ENCODE measurements around the gene MARCHF2. TPM values are rescaled to one million over a fixed set of nuclear protein-coding genes. Genes with fewer than 3 reads are reported as not detected.

Gene MARCHF2
- total RNA-seq, 6 experiments from 2014 or later: 23.5 to 30.2 (median 26.0) TPM

- TF ChIP-seq, protein P1, sequence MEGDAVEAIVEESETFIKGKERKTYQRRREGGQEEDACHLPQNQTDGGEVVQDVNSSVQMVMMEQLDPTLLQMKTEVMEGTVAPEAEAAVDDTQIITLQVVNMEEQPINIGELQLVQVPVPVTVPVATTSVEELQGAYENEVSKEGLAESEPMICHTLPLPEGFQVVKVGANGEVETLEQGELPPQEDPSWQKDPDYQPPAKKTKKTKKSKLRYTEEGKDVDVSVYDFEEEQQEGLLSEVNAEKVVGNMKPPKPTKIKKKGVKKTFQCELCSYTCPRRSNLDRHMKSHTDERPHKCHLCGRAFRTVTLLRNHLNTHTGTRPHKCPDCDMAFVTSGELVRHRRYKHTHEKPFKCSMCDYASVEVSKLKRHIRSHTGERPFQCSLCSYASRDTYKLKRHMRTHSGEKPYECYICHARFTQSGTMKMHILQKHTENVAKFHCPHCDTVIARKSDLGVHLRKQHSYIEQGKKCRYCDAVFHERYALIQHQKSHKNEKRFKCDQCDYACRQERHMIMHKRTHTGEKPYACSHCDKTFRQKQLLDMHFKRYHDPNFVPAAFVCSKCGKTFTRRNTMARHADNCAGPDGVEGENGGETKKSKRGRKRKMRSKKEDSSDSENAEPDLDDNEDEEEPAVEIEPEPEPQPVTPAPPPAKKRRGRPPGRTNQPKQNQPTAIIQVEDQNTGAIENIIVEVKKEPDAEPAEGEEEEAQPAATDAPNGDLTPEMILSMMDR (IDR thresholded peaks at IDR 0.05): peak; percentile 47
- Mint-ChIP-seq H3K27ac (peak overlapping the region; percentile 42; the same call in 1 of the 2 replicates), H3K27me3 (ENCODE audit: insufficient read depth) (no peaks in the 10 kb centered on the region; the same call in 1 of the 2 replicates), H3K9me3 (no peaks in the 10 kb centered on the region), H3K4me3 (no peak overlapping the region), H3K4me1 (ENCODE audit: low read depth) (peaks cover 91% of the 10 kb centered on the region), H3K36me3 (ENCODE audit: low read depth) (peaks cover 21% of the 10 kb centered on the region)
- no peak for DNase-seq
Measured at GRCh38 chr19:8456064-8456463, 43.0 kb downstream of the MARCHF2 start.

GRCh38 chr19:8457209-8457608 is 44.1 kb downstream of the MARCHF2 start:
- no peak overlapping the region for H3K4me3 Mint-ChIP-seq
- H3K27ac Mint-ChIP-seq: no peak overlapping the region
- H3K4me1 Mint-ChIP-seq (ENCODE audit: low read depth): peaks cover 90% of the 10 kb centered on the region
- DNase-seq: no peak
- no peaks in the 10 kb centered on the region for H3K27me3 Mint-ChIP-seq (ENCODE audit: insufficient read depth)
- TF ChIP-seq, protein P1 (IDR thresholded peaks at IDR 0.05): peak; percentile 23
- H3K36me3 Mint-ChIP-seq (ENCODE audit: low read depth): peaks cover 20% of the 10 kb centered on the region
- no peaks in the 10 kb centered on the region for H3K9me3 Mint-ChIP-seq

DNA sequence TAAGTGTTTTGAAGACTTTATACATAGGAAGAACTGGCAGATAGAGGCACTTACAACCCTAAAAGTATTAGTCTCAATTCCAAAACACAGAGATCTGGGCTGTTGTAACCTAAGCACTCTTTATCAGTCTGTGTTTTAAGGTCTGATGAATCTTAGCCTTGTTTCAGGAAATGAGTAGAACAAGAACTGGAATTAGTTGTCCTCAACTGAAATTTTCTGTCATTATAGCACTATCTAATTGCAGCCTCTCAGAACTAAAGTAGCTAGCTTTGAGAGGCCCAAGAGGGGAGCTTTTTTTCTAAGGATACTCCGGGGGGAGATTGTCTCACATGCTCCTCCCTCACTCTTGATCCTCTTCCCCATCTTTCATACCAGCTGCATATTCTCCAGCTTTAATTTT is 44.7 kb downstream of the MARCHF2 start:
- Mint-ChIP-seq H3K27ac (no peak overlapping the region), H3K27me3 (ENCODE audit: insufficient read depth) (no peaks in the 10 kb centered on the region), H3K9me3 (no peaks in the 10 kb centered on the region), H3K36me3 (ENCODE audit: low read depth) (peaks cover 22% of the 10 kb centered on the region), H3K4me1 (ENCODE audit: low read depth) (peaks cover 92% of the 10 kb centered on the region), H3K4me3 (no peak overlapping the region)
- no peak for DNase-seq
- TF ChIP-seq, protein P1 (IDR thresholded peaks at IDR 0.05): no peak

DNA sequence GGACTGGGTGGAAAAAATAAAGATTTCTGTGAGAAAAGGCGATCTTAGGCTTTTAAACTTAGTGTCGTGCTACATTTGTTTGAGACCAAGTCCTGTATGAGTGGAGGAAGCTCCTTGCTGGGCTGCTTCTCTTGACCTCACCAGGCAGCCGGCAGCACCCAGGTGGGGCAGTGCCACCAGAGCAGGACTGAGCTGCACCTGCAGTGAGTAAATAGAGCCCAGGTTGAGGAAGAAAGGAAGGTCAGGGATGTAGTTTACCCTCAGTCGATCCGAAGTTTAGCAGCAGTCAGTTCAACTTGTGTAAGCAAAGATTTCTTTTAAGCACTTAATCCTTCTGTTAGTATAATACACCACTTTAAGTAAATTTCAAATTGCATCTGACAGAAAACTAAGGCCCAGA is 45.3 kb downstream of the MARCHF2 start:
- Mint-ChIP-seq H3K27ac (peak overlapping the region; percentile 69), H3K27me3 (ENCODE audit: insufficient read depth) (no peaks in the 10 kb centered on the region), H3K4me1 (ENCODE audit: low read depth) (peaks cover 94% of the 10 kb centered on the region), H3K9me3 (no peaks in the 10 kb centered on the region), H3K4me3 (no peak overlapping the region), H3K36me3 (ENCODE audit: low read depth) (peaks cover 25% of the 10 kb centered on the region)
- TF ChIP-seq, protein P1 (IDR thresholded peaks at IDR 0.05): no peak
- no peak for DNase-seq

DNA sequence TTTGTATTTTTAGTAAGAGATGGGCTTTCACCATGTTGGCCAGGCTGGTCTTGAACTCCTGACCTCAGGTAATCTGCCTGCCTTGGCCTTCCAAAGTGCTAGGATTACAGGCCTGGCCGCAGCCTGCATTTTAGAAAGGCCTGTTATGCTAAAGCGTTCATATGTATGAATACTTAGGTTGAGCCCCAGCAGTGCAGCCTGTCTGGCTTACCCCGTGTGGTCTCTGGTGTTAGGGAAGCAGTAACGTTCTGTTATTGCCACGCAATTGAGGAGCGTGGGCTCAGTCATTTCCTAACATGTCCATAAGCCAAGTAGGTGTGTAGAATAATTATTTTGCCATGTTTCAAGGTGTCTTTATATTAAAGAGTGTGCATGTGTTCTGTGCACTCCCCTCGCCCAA is 46.0 kb downstream of the MARCHF2 start:
- Mint-ChIP-seq H3K4me3 (peak overlapping the region; percentile 87; the same call in 1 of the 2 replicates), H3K9me3 (no peaks in the 10 kb centered on the region), H3K27ac (peak overlapping the region; percentile 94), H3K27me3 (ENCODE audit: insufficient read depth) (no peaks in the 10 kb centered on the region), H3K36me3 (ENCODE audit: low read depth) (peaks cover 29% of the 10 kb centered on the region), H3K4me1 (ENCODE audit: low read depth) (peaks cover 89% of the 10 kb centered on the region)
- no peak for DNase-seq
- TF ChIP-seq, protein P1 (IDR thresholded peaks at IDR 0.05): no peak

Data from HFFc6 (cell line).